DOHH2 (cell line): ENCODE measurements around the gene TAPBP.

Experiments
- H3F3A ChIP-seq: fragments of 200-600 bp; sonication (generic), shearing (Covaris generic); 2 replicates; pipeline ENCODE4 v1.6.0; 2016; ENCODE audit warnings: antibody characterized with exemption, mild to moderate bottlenecking; ENCODE audit not compliant: control insufficient read depth, insufficient read depth
- H3K27ac ChIP-seq: fragments of 200-600 bp; sonication (generic); 2 replicates; pipeline ENCODE4 v1.5.1; 2014; ENCODE audit warnings: low read depth, mild to moderate bottlenecking, low read length, moderate library complexity
- H3K27me3 ChIP-seq: fragments of 200-600 bp; sonication (generic); 2 replicates; pipeline ENCODE4 v1.6.1; 2014; ENCODE audit warnings: mild to moderate bottlenecking, low read length, mixed read lengths; ENCODE audit not compliant: control insufficient read depth
- H3K36me3 ChIP-seq: fragments of 200-600 bp; sonication (generic); 2 replicates; pipeline ENCODE4 v1.6.1; 2014; ENCODE audit warnings: mild to moderate bottlenecking, low read length, moderate library complexity, mixed read lengths; ENCODE audit not compliant: control insufficient read depth
- H3K4me1 ChIP-seq: fragments of 200-600 bp; sonication (generic); 2 replicates; pipeline ENCODE4 v1.6.1; 2014; ENCODE audit warnings: mild to moderate bottlenecking, low read length, mixed read lengths; ENCODE audit not compliant: control insufficient read depth
- H3K4me2 ChIP-seq: fragments of 200-600 bp; sonication (generic); 2 replicates; pipeline ENCODE4 v1.6.0; 2014; ENCODE audit warnings: mild to moderate bottlenecking, low read length, moderate library complexity
- H3K4me3 ChIP-seq: fragments of 200-600 bp; sonication (generic); 2 replicates; pipeline ENCODE4 v1.5.1; 2014; ENCODE audit warnings: mild to moderate bottlenecking, low read length, mixed read lengths
- H3K79me2 ChIP-seq: fragments of 200-600 bp; sonication (generic); 2 replicates; pipeline ENCODE4 v1.6.1; 2014; ENCODE audit warnings: mild to moderate bottlenecking, low read length, mixed read lengths; ENCODE audit not compliant: control insufficient read depth
- H3K9me2 ChIP-seq: fragments of 200-600 bp; sonication (generic); replicated peaks from 2 replicates; pipeline ENCODE4 v1.6.1; 2014; ENCODE audit warnings: mild to moderate bottlenecking, low read length, mixed read lengths; ENCODE audit not compliant: control insufficient read depth
- H3K9me3 ChIP-seq: fragments of 200-600 bp; sonication (generic); 2 replicates; pipeline ENCODE4 v1.6.1; 2014; ENCODE audit warnings: antibody characterized with exemption, low read length, mixed read lengths; ENCODE audit not compliant: control insufficient read depth, insufficient read depth
- H4K20me1 ChIP-seq: fragments of 200-600 bp; sonication (generic); 2 replicates; pipeline ENCODE4 v1.6.0; 2014; ENCODE audit warnings: low read depth, mild to moderate bottlenecking, antibody characterized with exemption, low read length, moderate library complexity; ENCODE audit not compliant: control insufficient read depth, insufficient read depth
- EZH2phosphoT487 ChIP-seq: fragments of 200-600 bp; sonication (generic); IDR thresholded peaks from 2 replicates; pipeline ENCODE4 v1.6.1; 2017; ENCODE audit warnings: borderline replicate concordance, mild to moderate bottlenecking, antibody characterized with exemption, low read length, moderate library complexity, mixed read lengths
- TF ChIP-seq, protein P1 (sequence below): fragments of 200-600 bp; sonication (generic); IDR thresholded peaks from one replicate; pipeline ENCODE4 v1.5.1; 2014; ENCODE audit warnings: antibody characterized with exemption, mild to moderate bottlenecking, low read depth, low read length; ENCODE audit not compliant: poor library complexity, severe bottlenecking

TAPBP gene

DNA sequence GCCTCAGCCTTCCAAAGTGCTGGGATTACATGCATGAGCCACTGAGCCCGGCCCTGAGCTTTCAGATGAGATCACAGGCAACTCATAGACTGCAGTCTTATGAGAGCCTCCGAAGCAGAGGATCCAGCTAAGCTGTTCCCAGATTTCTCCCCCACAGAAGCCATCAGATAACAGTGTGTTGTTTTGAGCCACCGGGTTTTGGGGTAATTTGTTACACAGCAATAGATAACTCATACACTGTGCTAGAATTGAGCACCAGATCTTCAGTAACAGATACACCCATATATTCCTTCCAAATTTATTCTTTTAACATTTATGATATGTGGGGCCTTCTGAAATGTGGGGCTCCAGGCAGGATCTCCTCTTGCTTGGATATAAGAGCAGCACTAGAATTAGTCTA lies 22.6 kb upstream of the TAPBP start:
- H3K79me2 ChIP-seq: no peaks in the 10 kb centered on the region
- H3K4me1 ChIP-seq: peaks cover 23% of the 10 kb centered on the region

DNA sequence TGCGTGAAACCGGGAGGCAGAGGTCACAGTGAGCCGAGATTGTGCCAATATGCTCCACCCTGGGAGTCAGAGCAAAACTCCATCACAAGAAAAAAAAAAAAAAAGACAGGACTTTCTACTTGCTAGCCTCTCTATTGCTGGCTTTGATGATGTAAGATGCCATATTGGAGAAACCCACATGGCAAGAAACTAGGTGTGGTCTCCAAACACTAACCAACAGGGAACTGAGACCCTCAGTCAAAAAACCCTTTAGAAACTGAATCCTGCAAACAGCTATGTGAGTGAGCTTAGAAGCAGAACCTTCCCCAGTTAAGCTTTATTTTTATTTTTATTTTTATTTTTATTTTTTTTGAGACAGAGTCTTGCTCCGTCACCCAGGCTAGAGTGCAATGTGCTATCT lies 22.0 kb upstream of the TAPBP start:
- Histone ChIP-seq H3K4me2 (no peak overlapping the region), H4K20me1 (no peaks in the 10 kb centered on the region), H3K36me3 (no peaks in the 10 kb centered on the region), H3K79me2 (no peaks in the 10 kb centered on the region), H3F3A (peaks cover 4% of the 10 kb centered on the region), H3K4me1 (peaks cover 29% of the 10 kb centered on the region), H3K9me3 (no peaks in the 10 kb centered on the region), H3K27ac (no peak overlapping the region), H3K4me3 (no peak overlapping the region), H3K27me3 (no peaks in the 10 kb centered on the region), H3K9me2 (no peaks in the 10 kb centered on the region)
- TF ChIP-seq EZH2phosphoT487: no peak
- TF ChIP-seq, protein P1, sequence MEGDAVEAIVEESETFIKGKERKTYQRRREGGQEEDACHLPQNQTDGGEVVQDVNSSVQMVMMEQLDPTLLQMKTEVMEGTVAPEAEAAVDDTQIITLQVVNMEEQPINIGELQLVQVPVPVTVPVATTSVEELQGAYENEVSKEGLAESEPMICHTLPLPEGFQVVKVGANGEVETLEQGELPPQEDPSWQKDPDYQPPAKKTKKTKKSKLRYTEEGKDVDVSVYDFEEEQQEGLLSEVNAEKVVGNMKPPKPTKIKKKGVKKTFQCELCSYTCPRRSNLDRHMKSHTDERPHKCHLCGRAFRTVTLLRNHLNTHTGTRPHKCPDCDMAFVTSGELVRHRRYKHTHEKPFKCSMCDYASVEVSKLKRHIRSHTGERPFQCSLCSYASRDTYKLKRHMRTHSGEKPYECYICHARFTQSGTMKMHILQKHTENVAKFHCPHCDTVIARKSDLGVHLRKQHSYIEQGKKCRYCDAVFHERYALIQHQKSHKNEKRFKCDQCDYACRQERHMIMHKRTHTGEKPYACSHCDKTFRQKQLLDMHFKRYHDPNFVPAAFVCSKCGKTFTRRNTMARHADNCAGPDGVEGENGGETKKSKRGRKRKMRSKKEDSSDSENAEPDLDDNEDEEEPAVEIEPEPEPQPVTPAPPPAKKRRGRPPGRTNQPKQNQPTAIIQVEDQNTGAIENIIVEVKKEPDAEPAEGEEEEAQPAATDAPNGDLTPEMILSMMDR: no peak

More for the DNA sequence above, 22.6 kb upstream of the TAPBP start:
- Histone ChIP-seq H4K20me1 (no peaks in the 10 kb centered on the region), H3K4me2 (no peak overlapping the region), H3K27me3 (no peaks in the 10 kb centered on the region), H3K36me3 (no peaks in the 10 kb centered on the region), H3K9me2 (no peaks in the 10 kb centered on the region), H3F3A (peaks cover 4% of the 10 kb centered on the region), H3K4me3 (no peak overlapping the region), H3K27ac (no peak overlapping the region), H3K9me3 (no peaks in the 10 kb centered on the region)
- TF ChIP-seq EZH2phosphoT487: no peak
- TF ChIP-seq, protein P1: no peak

DNA sequence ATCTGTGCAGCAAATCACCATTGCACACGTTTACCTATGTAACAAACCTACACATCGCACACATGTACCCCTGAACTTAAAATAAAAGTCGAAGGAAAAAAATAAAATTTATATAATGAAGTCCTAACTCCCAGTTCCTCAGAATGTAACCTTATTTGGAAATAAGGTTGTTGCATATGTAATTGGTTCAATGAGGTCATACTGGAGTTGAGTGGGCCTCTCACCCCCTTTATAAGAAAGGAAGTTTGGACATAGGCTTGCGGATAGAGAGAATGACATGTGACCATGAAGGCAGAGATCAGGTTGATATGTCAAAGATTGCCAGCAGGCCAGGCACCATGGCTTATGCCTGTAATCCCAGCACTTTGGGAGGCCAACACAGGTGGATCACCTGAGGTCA lies 19.8 kb upstream of the TAPBP start:
- Histone ChIP-seq H3K36me3 (no peaks in the 10 kb centered on the region), H3K27me3 (no peaks in the 10 kb centered on the region), H3K9me3 (no peaks in the 10 kb centered on the region), H4K20me1 (no peaks in the 10 kb centered on the region), H3K4me2 (no peak overlapping the region), H3K79me2 (no peaks in the 10 kb centered on the region), H3K27ac (no peak overlapping the region), H3F3A (peaks cover 7% of the 10 kb centered on the region), H3K9me2 (no peaks in the 10 kb centered on the region), H3K4me3 (no peak overlapping the region), H3K4me1 (peaks cover 41% of the 10 kb centered on the region)
- TF ChIP-seq, protein P1: no peak
- no peak for TF ChIP-seq EZH2phosphoT487

DNA sequence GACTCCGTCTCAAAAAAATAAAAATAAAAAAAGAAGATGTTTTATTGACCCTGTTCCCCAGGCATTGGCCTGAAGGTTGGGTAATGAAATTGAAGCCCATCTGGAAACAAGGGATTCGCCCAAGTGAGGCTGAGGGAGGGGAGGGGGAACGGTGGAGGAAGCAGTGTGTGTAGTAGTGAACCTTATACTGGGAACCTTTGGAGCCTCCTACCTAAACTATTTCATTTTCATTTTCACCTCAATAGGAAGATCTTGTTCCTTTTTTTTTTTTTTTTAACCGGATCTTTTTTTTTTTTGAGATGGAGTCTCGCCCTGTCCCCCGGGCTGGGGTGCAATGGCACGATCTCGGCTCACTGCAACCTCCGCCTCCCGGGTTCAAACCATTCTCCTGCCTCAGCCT lies 16.9 kb upstream of the TAPBP start:
- no peaks in the 10 kb centered on the region for H3K27me3 ChIP-seq
- H3K36me3 ChIP-seq: no peaks in the 10 kb centered on the region

More for the DNA sequence above, 16.9 kb upstream of the TAPBP start:
- H3K79me2 ChIP-seq: no peaks in the 10 kb centered on the region
- no peak overlapping the region for H3K27ac ChIP-seq
- no peak overlapping the region for H3K4me2 ChIP-seq
- H3F3A ChIP-seq: peaks cover 7% of the 10 kb centered on the region
- H3K9me2 ChIP-seq: no peaks in the 10 kb centered on the region
- no peaks in the 10 kb centered on the region for H3K9me3 ChIP-seq
- peaks cover 48% of the 10 kb centered on the region for H3K4me1 ChIP-seq
- no peak for TF ChIP-seq EZH2phosphoT487
- TF ChIP-seq, protein P1: no peak
- H3K4me3 ChIP-seq: no peak overlapping the region
- H4K20me1 ChIP-seq: no peaks in the 10 kb centered on the region
